ENCODE data around the gene C19orf47. TPM values are rescaled to one million over a fixed set of nuclear protein-coding genes. Genes with fewer than 3 reads are reported as not detected.

C19orf47 gene
- total and polyA plus RNA-seq, 7 experiments from 2014 or later = 9.1 to 20.3 (median 13.6) TPM

DNA sequence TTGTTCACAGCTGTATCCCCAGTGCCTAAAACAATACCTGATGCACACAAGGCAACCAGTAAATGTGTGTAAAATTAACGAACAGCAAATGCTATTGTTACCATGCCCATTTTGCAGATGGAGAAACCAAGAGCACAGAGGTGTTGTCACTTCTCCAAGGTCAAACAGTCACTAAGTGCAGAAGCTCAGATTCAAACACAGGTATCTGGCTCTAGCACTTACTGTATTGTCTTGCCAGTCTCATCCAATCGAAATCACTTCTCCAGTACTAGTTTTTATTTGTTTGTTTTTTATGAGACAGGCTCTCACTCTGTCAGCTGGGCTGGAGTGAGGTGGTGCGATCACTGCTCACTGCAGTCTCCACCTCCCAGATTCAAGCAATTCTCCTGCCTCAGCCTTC is 14.0 kb upstream of the C19orf47 start:
- no peaks in the 10 kb centered on the region for H3K27me3 Mint-ChIP-seq
- intact Hi-C loops (cut with micrococcal nuclease) = no loop called here
- no peak overlapping the region for H3K27ac Mint-ChIP-seq
- H3K9me3 Mint-ChIP-seq = peaks cover 0 to 2% (median 0%) of the 10 kb centered on the region in 11 donors
- H3K4me1 ChIP-seq (ENCODE audit: control insufficient read depth in 2 of 2, insufficient read depth in 2 of 2, low read length in 2 of 2) = no peaks in the 10 kb centered on the region
- H3K4me3 ChIP-seq (ENCODE audit: low read length) = no peak overlapping the region
- no peaks in the 10 kb centered on the region for H3K27me3 ChIP-seq (ENCODE audit: control insufficient read depth in 2 of 2, insufficient read depth in 2 of 2, low read length in 2 of 2)
- DNase-seq (no peak), ATAC-seq (no peak)
- ChIA-PET CTCF (no interaction called here), POLR2A (no interaction called here)
- peaks cover 0 to 9% (median 0%) of the 10 kb centered on the region in 3 experiments for H3K36me3 ChIP-seq (ENCODE audit: control insufficient read depth in 2 of 3, insufficient read depth in 3 of 3, low read length in 3 of 3)
- no peaks in the 10 kb centered on the region for H3K9me3 ChIP-seq (ENCODE audit: control insufficient read depth in 2 of 3, low read length in 3 of 3)
- H3K4me1 Mint-ChIP-seq = peaks cover 15 to 38% (median 23%) of the 10 kb centered on the region in 7 donors
- H3K4me3 Mint-ChIP-seq = no peak overlapping the region
- H3K36me3 Mint-ChIP-seq = peaks cover 0 to 18% (median 11%) of the 10 kb centered on the region in 5 donors
- H3K27ac ChIP-seq (ENCODE audit: low read depth, low read length) = no peak overlapping the region

DNA sequence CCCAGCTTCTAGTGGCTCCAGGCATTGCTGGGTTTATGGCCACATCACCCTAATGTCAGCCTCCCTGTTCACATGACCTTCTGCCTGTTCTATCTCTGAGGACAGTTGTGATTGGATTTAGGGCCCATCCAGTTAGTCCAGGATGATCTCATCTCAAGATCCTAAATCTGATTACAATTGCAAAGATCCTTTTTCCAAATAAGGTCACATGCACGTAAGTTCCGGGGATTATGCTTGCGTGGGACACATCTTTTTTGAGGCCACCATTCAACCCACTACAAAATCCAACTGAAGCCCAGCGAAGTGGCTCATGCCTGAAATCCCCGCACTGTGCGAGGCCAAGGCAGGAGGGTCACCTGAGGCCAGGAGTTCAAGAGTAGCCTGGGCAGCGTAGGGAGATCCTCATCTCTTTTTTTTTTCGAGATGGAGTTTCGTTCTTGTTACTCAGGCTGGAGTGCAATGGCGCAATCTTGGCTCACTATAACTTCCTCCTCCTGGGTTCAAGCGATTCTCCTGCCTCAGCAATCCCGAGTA is 12.6 kb upstream of the C19orf47 start:
- Histone ChIP-seq H3K27me3 (ENCODE audit: control insufficient read depth in 2 of 2, insufficient read depth in 2 of 2, low read length in 2 of 2) (no peaks in the 10 kb centered on the region), H3K4me1 (ENCODE audit: control insufficient read depth in 2 of 2, insufficient read depth in 2 of 2, low read length in 2 of 2) (no peaks in the 10 kb centered on the region), H3K36me3 (ENCODE audit: control insufficient read depth in 2 of 3, insufficient read depth in 3 of 3, low read length in 3 of 3) (no peaks in the 10 kb centered on the region), H3K27ac (ENCODE audit: low read depth, low read length) (no peak overlapping the region), H3K4me3 (ENCODE audit: low read length) (no peak overlapping the region), H3K9me3 (ENCODE audit: control insufficient read depth in 2 of 3, low read length in 3 of 3) (no peaks in the 10 kb centered on the region)
- Mint-ChIP-seq H3K4me1 (peaks cover 22 to 42% (median 34%) of the 10 kb centered on the region in 7 donors), H3K27ac (no peak overlapping the region), H3K36me3 (peaks cover 0 to 14% (median 7%) of the 10 kb centered on the region in 5 donors), H3K9me3 (peaks cover 0 to 4% (median 0%) of the 10 kb centered on the region in 11 donors), H3K27me3 (no peaks in the 10 kb centered on the region), H3K4me3 (no peak overlapping the region)
- CTCF ChIA-PET = no interaction called here
- DNase-seq (no peak), ATAC-seq (peak; percentile 37)
- POLR2A ChIA-PET = no interaction called here
- intact Hi-C loops (cut with micrococcal nuclease) = no loop called here

DNA sequence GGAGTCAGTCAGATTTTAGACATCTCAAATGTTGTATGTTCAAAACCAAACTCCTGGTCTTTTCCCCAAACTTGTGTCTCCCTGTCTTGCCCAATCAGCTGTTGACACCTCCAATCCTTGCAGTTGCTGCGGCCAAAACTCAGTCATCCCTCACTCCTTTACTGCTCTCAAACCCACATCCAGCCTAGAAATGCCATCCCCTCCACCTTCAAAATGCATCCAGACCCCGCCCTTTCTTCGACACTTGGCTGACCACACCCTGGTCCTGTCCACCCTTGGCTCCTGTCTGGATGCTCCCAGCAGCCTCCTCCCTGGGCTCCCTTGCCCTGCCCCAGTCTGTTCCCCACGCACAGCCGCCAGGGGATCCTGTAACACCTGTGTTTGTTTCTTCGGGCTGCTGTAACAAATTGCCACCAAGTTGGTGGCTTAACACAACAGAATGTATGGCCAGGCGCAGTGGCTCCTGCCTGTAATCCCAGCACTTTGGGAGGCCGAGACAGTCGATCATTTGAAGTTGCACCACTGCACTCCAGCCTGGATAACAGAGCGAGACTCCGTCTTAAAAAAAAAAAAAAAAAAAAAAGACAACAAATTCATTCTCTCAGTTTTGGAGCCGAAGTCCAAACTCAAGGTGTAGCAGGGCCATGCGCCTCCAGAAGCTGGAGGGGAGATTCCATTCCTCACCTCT is 12.0 kb upstream of the C19orf47 start:
- ATAC-seq (no peak), DNase-seq (no peak)
- peak overlapping the region in 1 of 10 donors; percentile 55 for H3K4me3 Mint-ChIP-seq
- H3K4me1 Mint-ChIP-seq = peaks cover 23 to 40% (median 33%) of the 10 kb centered on the region in 7 donors
- H3K9me3 Mint-ChIP-seq = peaks cover 0 to 4% (median 0%) of the 10 kb centered on the region in 11 donors
- no peaks in the 10 kb centered on the region for H3K27me3 ChIP-seq (ENCODE audit: control insufficient read depth in 2 of 2, insufficient read depth in 2 of 2, low read length in 2 of 2)
- H3K9me3 ChIP-seq (ENCODE audit: control insufficient read depth in 2 of 3, low read length in 3 of 3) = no peaks in the 10 kb centered on the region
- H3K4me3 ChIP-seq (ENCODE audit: low read length) = no peak overlapping the region
- POLR2A ChIA-PET = interaction anchor here (0.6 kb wide), 1 partner anchor 495 kb away, joined by 6 read pairs; no protein-coding TSS in a partner anchor
- H3K4me1 ChIP-seq (ENCODE audit: control insufficient read depth in 2 of 2, insufficient read depth in 2 of 2, low read length in 2 of 2) = no peaks in the 10 kb centered on the region
- peaks cover 0 to 14% (median 6%) of the 10 kb centered on the region in 5 donors for H3K36me3 Mint-ChIP-seq
- no peaks in the 10 kb centered on the region for H3K36me3 ChIP-seq (ENCODE audit: control insufficient read depth in 2 of 3, insufficient read depth in 3 of 3, low read length in 3 of 3)
- no peak overlapping the region for H3K27ac Mint-ChIP-seq
- H3K27me3 Mint-ChIP-seq = no peaks in the 10 kb centered on the region
- intact Hi-C loops (cut with micrococcal nuclease) = no loop called here
- CTCF ChIA-PET = no interaction called here
- no peak overlapping the region for H3K27ac ChIP-seq (ENCODE audit: low read depth, low read length)

- Histone ChIP-seq H3K27me3 (ENCODE audit: control insufficient read depth in 2 of 2, insufficient read depth in 2 of 2, low read length in 2 of 2) (no peaks in the 10 kb centered on the region), H3K9me3 (ENCODE audit: control insufficient read depth in 2 of 3, low read length in 3 of 3) (no peaks in the 10 kb centered on the region), H3K36me3 (ENCODE audit: control insufficient read depth in 2 of 3, insufficient read depth in 3 of 3, low read length in 3 of 3) (no peaks in the 10 kb centered on the region), H3K4me1 (ENCODE audit: control insufficient read depth in 2 of 2, insufficient read depth in 2 of 2, low read length in 2 of 2) (no peaks in the 10 kb centered on the region), H3K27ac (ENCODE audit: low read depth, low read length) (no peak overlapping the region), H3K4me3 (ENCODE audit: low read length) (no peak overlapping the region)
- H3K9me3 Mint-ChIP-seq = peaks cover 0 to 4% (median 0%) of the 10 kb centered on the region in 11 donors
- ATAC-seq (peak; percentile 89), DNase-seq (no peak)
- CTCF ChIA-PET = no interaction called here
- no peak overlapping the region for H3K4me3 Mint-ChIP-seq
- POLR2A ChIA-PET = no interaction called here
- intact Hi-C loops (cut with micrococcal nuclease) = no loop called here
- no peak overlapping the region for H3K27ac Mint-ChIP-seq
- H3K4me1 Mint-ChIP-seq = peaks cover 18 to 36% (median 28%) of the 10 kb centered on the region in 7 donors
- no peaks in the 10 kb centered on the region for H3K27me3 Mint-ChIP-seq
- H3K36me3 Mint-ChIP-seq = peaks cover 0 to 14% (median 3%) of the 10 kb centered on the region in 5 donors
Observed at GRCh38 chr19:40358773-40359172, 10.6 kb upstream of the C19orf47 start.

DNA sequence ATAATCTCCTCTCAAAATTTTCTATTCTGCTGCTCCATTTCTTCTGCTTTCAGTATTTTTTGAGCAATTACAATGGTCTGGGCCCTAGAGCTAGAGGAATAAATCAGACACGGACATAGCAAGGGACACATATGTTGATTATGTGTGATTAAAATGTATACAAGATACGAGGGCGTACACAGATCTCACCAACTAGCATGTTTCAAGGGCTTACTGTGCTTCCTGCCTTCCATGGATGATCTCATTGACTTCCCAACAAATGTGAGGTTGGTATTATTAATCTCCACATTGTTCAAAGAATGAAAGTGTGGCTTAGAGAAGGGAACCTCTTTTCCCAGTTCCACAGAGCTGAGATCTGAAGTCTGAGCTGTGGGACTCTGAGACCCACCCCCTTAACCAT is 9.4 kb upstream of the C19orf47 start:
- Histone ChIP-seq H3K36me3 (ENCODE audit: control insufficient read depth in 2 of 3, insufficient read depth in 3 of 3, low read length in 3 of 3) (no peaks in the 10 kb centered on the region), H3K27me3 (ENCODE audit: control insufficient read depth in 2 of 2, insufficient read depth in 2 of 2, low read length in 2 of 2) (no peaks in the 10 kb centered on the region), H3K4me1 (ENCODE audit: control insufficient read depth in 2 of 2, insufficient read depth in 2 of 2, low read length in 2 of 2) (no peaks in the 10 kb centered on the region), H3K27ac (ENCODE audit: low read depth, low read length) (no peak overlapping the region), H3K9me3 (ENCODE audit: control insufficient read depth in 2 of 3, low read length in 3 of 3) (no peaks in the 10 kb centered on the region), H3K4me3 (ENCODE audit: low read length) (no peak overlapping the region)
- Mint-ChIP-seq H3K27ac (peak overlapping the region in 1 of 9 donors; percentile 70), H3K9me3 (peaks cover 0 to 4% (median 0%) of the 10 kb centered on the region in 11 donors), H3K36me3 (peaks cover 0 to 14% (median 2%) of the 10 kb centered on the region in 5 donors), H3K4me3 (no peak overlapping the region), H3K27me3 (no peaks in the 10 kb centered on the region), H3K4me1 (peaks cover 13 to 29% (median 21%) of the 10 kb centered on the region in 7 donors)
- POLR2A ChIA-PET = no interaction called here
- DNase-seq = no peak
- CTCF ChIA-PET = no interaction called here
- intact Hi-C loops (cut with micrococcal nuclease) = no loop called here
- ATAC-seq = no peak

DNA sequence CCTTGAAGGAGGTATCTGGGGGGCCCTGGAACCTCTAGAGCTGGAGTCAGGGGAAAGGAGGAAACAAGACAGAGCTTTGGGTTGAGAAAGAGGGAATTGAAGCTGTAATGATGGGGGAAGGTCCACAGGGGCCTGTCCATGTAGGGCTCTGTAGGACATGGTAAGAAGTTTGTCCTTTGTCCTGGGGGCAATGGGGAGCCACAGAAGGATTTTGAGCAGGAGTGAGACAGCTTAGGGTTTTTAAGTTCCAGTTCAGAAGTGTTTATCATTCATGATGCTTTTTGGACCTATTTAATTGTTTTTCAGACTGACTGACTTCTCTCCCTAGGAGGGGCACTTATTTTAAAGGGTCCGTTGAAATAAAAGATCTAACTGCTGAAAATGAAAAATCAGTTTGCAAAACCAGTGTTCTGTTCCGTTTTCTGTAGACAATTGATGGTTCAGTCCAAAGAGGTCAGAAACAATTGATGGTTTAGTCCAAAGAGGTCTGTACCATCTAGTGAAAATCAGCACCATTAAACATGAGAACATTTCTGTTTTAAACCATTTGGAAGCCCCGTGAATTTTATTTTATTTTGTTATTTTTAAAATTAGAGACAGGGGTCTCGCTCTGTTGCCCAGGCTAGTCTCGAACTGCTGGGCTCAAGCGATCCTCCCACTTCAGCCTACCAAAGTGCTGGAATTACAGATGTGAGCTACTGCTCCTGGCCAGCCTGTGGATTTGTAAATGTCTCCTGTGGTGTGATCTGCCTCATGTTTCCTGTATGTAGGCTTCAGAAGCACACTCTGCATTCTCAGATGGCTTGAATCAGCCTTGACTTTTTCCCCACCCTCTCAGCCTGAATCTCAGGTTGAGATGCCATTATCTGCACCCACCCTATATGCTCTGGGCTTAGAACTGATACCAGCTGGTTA is 8.7 kb upstream of the C19orf47 start:
- H3K9me3 Mint-ChIP-seq = peaks cover 0 to 4% (median 0%) of the 10 kb centered on the region in 11 donors
- peak overlapping the region in 1 of 10 donors; percentile 5 for H3K4me3 Mint-ChIP-seq
- Histone ChIP-seq H3K27ac (ENCODE audit: low read depth, low read length) (no peak overlapping the region), H3K9me3 (ENCODE audit: control insufficient read depth in 2 of 3, low read length in 3 of 3) (no peaks in the 10 kb centered on the region), H3K27me3 (ENCODE audit: control insufficient read depth in 2 of 2, insufficient read depth in 2 of 2, low read length in 2 of 2) (no peaks in the 10 kb centered on the region), H3K36me3 (ENCODE audit: control insufficient read depth in 2 of 3, insufficient read depth in 3 of 3, low read length in 3 of 3) (no peaks in the 10 kb centered on the region), H3K4me3 (ENCODE audit: low read length) (no peak overlapping the region), H3K4me1 (ENCODE audit: control insufficient read depth in 2 of 2, insufficient read depth in 2 of 2, low read length in 2 of 2) (no peaks in the 10 kb centered on the region)
- H3K27ac Mint-ChIP-seq = no peak overlapping the region
- DNase-seq = no peak
- CTCF ChIA-PET = interaction anchor here (0.6 kb wide), 1 partner anchor 44 kb away, joined by 3 read pairs; no protein-coding TSS in a partner anchor
- ATAC-seq = no peak
- peaks cover 0 to 9% (median 2%) of the 10 kb centered on the region in 5 donors for H3K36me3 Mint-ChIP-seq
- POLR2A ChIA-PET = no interaction called here
- peaks cover 13 to 23% (median 20%) of the 10 kb centered on the region in 7 donors for H3K4me1 Mint-ChIP-seq
- intact Hi-C loops (cut with micrococcal nuclease) = no loop called here
- H3K27me3 Mint-ChIP-seq = no peaks in the 10 kb centered on the region
